ENCODE results near the gene VTI1A. TPM values are rescaled to one million over a fixed set of nuclear protein-coding genes. Genes with fewer than 3 reads are reported as not detected.

VTI1A gene
- total and polyA plus RNA-seq, 2 of the 13 experiments (the other 11 are each of a cell fraction or from before 2014, with no cell fraction given) = 11.7 to 32.7 TPM

DNA sequence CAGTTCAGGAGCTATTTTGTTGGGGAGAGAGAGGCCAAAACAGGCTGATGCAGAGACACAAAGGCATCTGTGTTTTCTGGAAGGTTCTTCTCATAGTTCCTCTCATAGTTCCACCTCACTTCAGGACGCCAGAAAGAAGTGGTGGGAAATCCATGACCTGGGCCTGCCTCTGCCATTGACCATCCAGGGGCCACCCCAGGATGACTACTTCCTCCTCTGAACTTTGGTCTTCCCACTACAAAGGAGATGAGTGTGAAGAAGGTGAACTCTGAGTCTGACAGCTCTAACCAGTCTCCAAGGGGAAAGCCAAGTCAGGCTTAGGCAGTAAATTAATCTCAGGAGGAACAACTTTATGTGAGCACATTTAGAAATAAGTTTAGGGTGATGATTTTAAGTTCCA lies 327.2 kb downstream of the VTI1A start (continued):
- TF ChIP-seq GRHL1 (CRISPR knock-in tag; conservative IDR thresholded peaks at IDR 0.05) (no peak), PTBP1 (IDR thresholded peaks at IDR 0.05; ENCODE audit: low read depth, low read length, poor library complexity, severe bottlenecking) (no peak), PAWR (CRISPR knock-in tag; IDR thresholded peaks at IDR 0.05; ENCODE audit: borderline replicate concordance) (no peak), MTA3 (CRISPR knock-in tag; IDR thresholded peaks at IDR 0.05) (no peak), GZF1 (CRISPR knock-in tag; IDR thresholded peaks at IDR 0.05) (no peak), ZMYM4 (CRISPR knock-in tag; IDR thresholded peaks at IDR 0.05) (0 out of 2 replicates have a peak, but pooled peaks have one; percentile 18), SNRNP70 (IDR thresholded peaks at IDR 0.05; ENCODE audit: low read depth, low read length) (no peak), SIX4 (CRISPR knock-in tag; IDR thresholded peaks at IDR 0.05) (no peak), FOXP4 (CRISPR knock-in tag; IDR thresholded peaks at IDR 0.05) (0 out of 2 replicates have a peak, but pooled peaks have one; percentile 16), SOX13 (IDR thresholded peaks at IDR 0.05) (no peak), SOX13 (CRISPR knock-in tag; conservative IDR thresholded peaks at IDR 0.05 in 1 of 2, IDR thresholded peaks at IDR 0.05 in 1 of 2) (peak in 1 of 2 experiments; percentile 44; a peak in 1 of 4 replicates), ZFP36L2 (CRISPR knock-in tag; IDR thresholded peaks at IDR 0.05) (no peak), FOSL1 (CRISPR knock-in tag; IDR thresholded peaks at IDR 0.05; ENCODE audit: borderline replicate concordance) (no peak), ZBTB21 (CRISPR knock-in tag; IDR thresholded peaks at IDR 0.05) (no peak), NFRKB (IDR thresholded peaks at IDR 0.05) (no peak), FOSL2 (CRISPR knock-in tag; IDR thresholded peaks at IDR 0.05) (peak; percentile 47; the same call in 1 of the 2 replicates), POGZ (CRISPR knock-in tag; IDR thresholded peaks at IDR 0.05) (0 out of 2 replicates have a peak, but pooled peaks have one; percentile 24), HMG20A (CRISPR knock-in tag; IDR thresholded peaks at IDR 0.05; ENCODE audit: borderline replicate concordance) (peak; percentile 14; the same call in 1 of the 2 replicates), GABPA (IDR thresholded peaks at IDR 0.05; ENCODE audit: low read depth, low read length) (no peak), GABPA (CRISPR knock-in tag; IDR thresholded peaks at IDR 0.05; ENCODE audit: low read depth) (peak; percentile 63), CREB1 (IDR thresholded peaks at IDR 0.05) (no peak), CREB1 (CRISPR knock-in tag; IDR thresholded peaks at IDR 0.05) (peak; percentile 24; the same call in 1 of the 2 replicates), ZNF782 (CRISPR knock-in tag; IDR thresholded peaks at IDR 0.05; ENCODE audit: borderline replicate concordance) (no peak), NR2F6 (IDR thresholded peaks at IDR 0.05) (no peak), NR2F6 (CRISPR knock-in tag; IDR thresholded peaks at IDR 0.05) (peak; percentile 27; the same call in 1 of the 2 replicates), ZKSCAN1 (IDR thresholded peaks at IDR 0.05; ENCODE audit: low read length) (no peak), ZNF83 (CRISPR knock-in tag; IDR thresholded peaks at IDR 0.05; ENCODE audit: borderline replicate concordance) (no peak)
- TF ChIP-seq, protein P1, sequence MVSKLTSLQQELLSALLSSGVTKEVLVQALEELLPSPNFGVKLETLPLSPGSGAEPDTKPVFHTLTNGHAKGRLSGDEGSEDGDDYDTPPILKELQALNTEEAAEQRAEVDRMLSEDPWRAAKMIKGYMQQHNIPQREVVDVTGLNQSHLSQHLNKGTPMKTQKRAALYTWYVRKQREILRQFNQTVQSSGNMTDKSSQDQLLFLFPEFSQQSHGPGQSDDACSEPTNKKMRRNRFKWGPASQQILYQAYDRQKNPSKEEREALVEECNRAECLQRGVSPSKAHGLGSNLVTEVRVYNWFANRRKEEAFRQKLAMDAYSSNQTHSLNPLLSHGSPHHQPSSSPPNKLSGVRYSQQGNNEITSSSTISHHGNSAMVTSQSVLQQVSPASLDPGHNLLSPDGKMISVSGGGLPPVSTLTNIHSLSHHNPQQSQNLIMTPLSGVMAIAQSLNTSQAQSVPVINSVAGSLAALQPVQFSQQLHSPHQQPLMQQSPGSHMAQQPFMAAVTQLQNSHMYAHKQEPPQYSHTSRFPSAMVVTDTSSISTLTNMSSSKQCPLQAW (CRISPR knock-in tag; IDR thresholded peaks at IDR 0.05) = no peak
- TF ChIP-seq, protein P2, sequence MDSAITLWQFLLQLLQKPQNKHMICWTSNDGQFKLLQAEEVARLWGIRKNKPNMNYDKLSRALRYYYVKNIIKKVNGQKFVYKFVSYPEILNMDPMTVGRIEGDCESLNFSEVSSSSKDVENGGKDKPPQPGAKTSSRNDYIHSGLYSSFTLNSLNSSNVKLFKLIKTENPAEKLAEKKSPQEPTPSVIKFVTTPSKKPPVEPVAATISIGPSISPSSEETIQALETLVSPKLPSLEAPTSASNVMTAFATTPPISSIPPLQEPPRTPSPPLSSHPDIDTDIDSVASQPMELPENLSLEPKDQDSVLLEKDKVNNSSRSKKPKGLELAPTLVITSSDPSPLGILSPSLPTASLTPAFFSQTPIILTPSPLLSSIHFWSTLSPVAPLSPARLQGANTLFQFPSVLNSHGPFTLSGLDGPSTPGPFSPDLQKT (CRISPR knock-in tag; IDR thresholded peaks at IDR 0.05; ENCODE audit: borderline replicate concordance) = no peak

Data from HepG2 (cell line).